Caco-2 (cell line): Measurements from ENCODE around the gene DDX27. TPM values are rescaled to one million over a fixed set of nuclear protein-coding genes. Genes with fewer than 3 reads are reported as not detected.

Source experiments
- BruUV-seq: library from RNA; stranded (reverse); fragments of 400-500 nt; replicated peaks from 2 replicates; lab custom pipeline; 2021; lab: Mats Ljungman, UMichigan
- CTCF ChIA-PET: fragments of 300-600 bp; sonication (Branson Sonifier 250); formaldehyde crosslinking; loops from one replicate; lab custom pipeline; 2022; ENCODE audit warnings: antibody characterized with exemption; lab: Charles Lee
- POLR2A ChIA-PET: fragments of 300-600 bp; sonication (Branson Sonifier 250); formaldehyde crosslinking; loops from one replicate; lab custom pipeline; 2022; ENCODE audit warnings: antibody characterized with exemption; lab: Charles Lee
- DNase-seq, 2 experiments: peaks; one replicate each; pipeline versions ENCODE4 v3.0.0 to v3.0.0-alpha.2; 2020 to 2022
- H3K27me3 ChIP-seq: replicated peaks from 2 replicates; pipeline ENCODE4 v1.6.0; 2011; ENCODE audit warnings: low read length; ENCODE audit not compliant: control insufficient read depth, insufficient read depth
- H3K36me3 ChIP-seq: 2 replicates; pipeline ENCODE4 v1.5.1; 2011; ENCODE audit warnings: low read length; ENCODE audit not compliant: control insufficient read depth, insufficient read depth
- H3K4me1 ChIP-seq: fragments of 250-450 bp; sonication (Bioruptor Pico); 2 replicates; pipeline ENCODE4 v1.5.1; 2020; ENCODE audit warnings: mild to moderate bottlenecking
- H3K4me3 ChIP-seq: 2 replicates; pipeline ENCODE4 v1.5.1; 2011; ENCODE audit warnings: low read depth, mild to moderate bottlenecking, control low read depth, low read length
- H3K9me3 ChIP-seq: fragments of 250-450 bp; sonication (Bioruptor Pico); 2 replicates; pipeline ENCODE4 v1.5.1; 2020; ENCODE audit warnings: mild to moderate bottlenecking, moderate library complexity
- H3K27ac Mint-ChIP-seq: one replicate; pipeline ENCODE4 v1.8.0; 2022; ENCODE audit warnings: mixed read lengths; ENCODE audit not compliant: unreplicated experiment
- H3K27me3 Mint-ChIP-seq: one replicate; pipeline ENCODE4 v1.8.0; 2022; ENCODE audit warnings: mixed read lengths; ENCODE audit not compliant: insufficient read depth, unreplicated experiment
- H3K36me3 Mint-ChIP-seq: one replicate; pipeline ENCODE4 v1.8.0; 2022; ENCODE audit warnings: mild to moderate bottlenecking, mixed read lengths; ENCODE audit not compliant: insufficient read depth, unreplicated experiment
- H3K4me1 Mint-ChIP-seq: one replicate; pipeline ENCODE4 v1.8.0; 2022; ENCODE audit warnings: low read depth, mixed read lengths; ENCODE audit not compliant: unreplicated experiment
- H3K4me3 Mint-ChIP-seq: one replicate; pipeline ENCODE4 v1.8.0; 2022; ENCODE audit warnings: mild to moderate bottlenecking, moderate library complexity, mixed read lengths; ENCODE audit not compliant: unreplicated experiment
- H3K9me3 Mint-ChIP-seq: one replicate; pipeline ENCODE4 v1.8.0; 2022; ENCODE audit warnings: mixed read lengths; ENCODE audit not compliant: unreplicated experiment
- intact Hi-C: fragments of 100-400 bp; cut with micrococcal nuclease; formaldehyde crosslinking; loops from one replicate; pipeline ENCODE4 v1.10.0; 2022; ENCODE audit not compliant: unreplicated experiment
- total RNA-seq: library from RNA; stranded (reverse); gene quantifications from 2 replicates; pipeline ENCODE4 v1.2.3, GENCODE V29; 2022
- TF ChIP-seq, protein P1 (sequence below), 2 experiments: fragments of 200-600 bp in 1 of 2; IDR thresholded peaks; 1 replicate in 1 of 2; 2 replicates in 1 of 2; pipeline versions ENCODE4 v1.5.1 to v1.8.0; 2011 to 2022; ENCODE audit warnings: antibody characterized with exemption in 1 of 2, control low read depth in 1 of 2, inconsistent platforms in 1 of 2, low read depth in 1 of 2, low read length in 1 of 2, mild to moderate bottlenecking in 1 of 2, moderate library complexity in 1 of 2; ENCODE audit not compliant: insufficient read depth in 1 of 2, severe bottlenecking in 1 of 2, unreplicated experiment in 1 of 2

The DDX27 gene
- total RNA-seq, 1 experiment from 2014 or later, result 148 TPM

GRCh38 chr20:49275636-49276035, 56.4 kb downstream of the DDX27 start:
- H3K9me3 ChIP-seq, result peaks cover 12% of the 10 kb centered on the region
- ChIA-PET CTCF (interaction anchor here (1.0 to 1.7 kb wide), 2 partner anchors 45 kb away, joined by 4 to 7 read pairs; no protein-coding TSS in a partner anchor), POLR2A (interaction anchor here (1.8 kb wide), 1 partner anchor 12 kb away, joined by 11 read pairs; no protein-coding TSS in a partner anchor)
- H3K9me3 Mint-ChIP-seq, result peaks cover 10% of the 10 kb centered on the region
- intact Hi-C loops, result no loop called here
- H3K36me3 ChIP-seq, result peaks cover 25% of the 10 kb centered on the region
- BruUV-seq, result no TSS peak
- DNase-seq, result no peak
- H3K36me3 Mint-ChIP-seq, result peaks cover 94% of the 10 kb centered on the region
- H3K4me1 ChIP-seq, result peaks cover 18% of the 10 kb centered on the region
- H3K27me3 Mint-ChIP-seq, result peaks cover 4% of the 10 kb centered on the region
- no peak overlapping the region for H3K4me3 Mint-ChIP-seq
- no peak overlapping the region for H3K4me3 ChIP-seq
- peaks cover 30% of the 10 kb centered on the region for H3K4me1 Mint-ChIP-seq
- H3K27ac Mint-ChIP-seq, result no peak overlapping the region
- no peaks in the 10 kb centered on the region for H3K27me3 ChIP-seq
- TF ChIP-seq, protein P1, sequence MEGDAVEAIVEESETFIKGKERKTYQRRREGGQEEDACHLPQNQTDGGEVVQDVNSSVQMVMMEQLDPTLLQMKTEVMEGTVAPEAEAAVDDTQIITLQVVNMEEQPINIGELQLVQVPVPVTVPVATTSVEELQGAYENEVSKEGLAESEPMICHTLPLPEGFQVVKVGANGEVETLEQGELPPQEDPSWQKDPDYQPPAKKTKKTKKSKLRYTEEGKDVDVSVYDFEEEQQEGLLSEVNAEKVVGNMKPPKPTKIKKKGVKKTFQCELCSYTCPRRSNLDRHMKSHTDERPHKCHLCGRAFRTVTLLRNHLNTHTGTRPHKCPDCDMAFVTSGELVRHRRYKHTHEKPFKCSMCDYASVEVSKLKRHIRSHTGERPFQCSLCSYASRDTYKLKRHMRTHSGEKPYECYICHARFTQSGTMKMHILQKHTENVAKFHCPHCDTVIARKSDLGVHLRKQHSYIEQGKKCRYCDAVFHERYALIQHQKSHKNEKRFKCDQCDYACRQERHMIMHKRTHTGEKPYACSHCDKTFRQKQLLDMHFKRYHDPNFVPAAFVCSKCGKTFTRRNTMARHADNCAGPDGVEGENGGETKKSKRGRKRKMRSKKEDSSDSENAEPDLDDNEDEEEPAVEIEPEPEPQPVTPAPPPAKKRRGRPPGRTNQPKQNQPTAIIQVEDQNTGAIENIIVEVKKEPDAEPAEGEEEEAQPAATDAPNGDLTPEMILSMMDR (IDR thresholded peaks at IDR 0.05; ENCODE audit: insufficient read depth in 1 of 2, low read depth in 1 of 2, low read length in 1 of 2, severe bottlenecking in 1 of 2, unreplicated experiment in 1 of 2), result no peak

DNA sequence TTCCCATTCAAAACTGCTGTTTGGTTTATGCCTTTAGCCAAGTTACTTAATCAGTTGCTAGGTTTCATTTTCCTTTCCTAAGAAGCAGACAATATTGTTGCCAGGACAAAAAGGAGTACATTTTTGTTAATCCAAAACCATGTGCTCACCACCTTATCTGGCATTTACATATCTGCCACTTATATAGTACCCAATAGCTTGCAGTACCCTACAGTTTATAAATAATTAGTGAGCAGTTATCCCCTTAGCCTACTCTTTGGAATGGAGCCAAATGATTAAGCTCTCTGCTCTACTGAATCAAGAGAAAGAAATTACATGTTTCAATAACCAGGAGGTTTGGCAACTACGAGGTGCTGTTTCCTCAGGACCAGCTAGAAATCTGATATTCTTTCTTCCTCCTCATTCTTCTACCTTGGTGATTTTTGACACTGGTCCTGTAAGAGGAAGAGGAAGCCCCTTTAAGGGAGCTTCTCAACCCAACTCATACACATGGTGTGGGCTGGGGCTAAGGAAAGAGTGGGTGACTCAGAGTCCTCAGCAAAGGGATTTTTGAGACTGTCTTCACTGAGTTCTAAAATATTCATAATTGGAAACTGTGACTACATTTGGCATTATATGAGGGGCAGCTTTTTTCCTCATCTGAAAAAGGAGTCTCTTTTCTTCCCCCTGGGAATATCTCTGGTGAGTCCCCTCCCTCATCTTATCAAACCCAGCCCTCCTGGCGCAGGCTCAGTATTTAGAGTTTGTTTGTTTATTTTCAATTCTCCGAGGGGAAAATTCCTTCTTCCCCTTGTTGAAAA, 57.1 kb downstream of the DDX27 start:
- Mint-ChIP-seq H3K27ac (peak overlapping the region; percentile 97), H3K9me3 (peaks cover 17% of the 10 kb centered on the region), H3K36me3 (peaks cover 94% of the 10 kb centered on the region), H3K27me3 (peaks cover 7% of the 10 kb centered on the region), H3K4me3 (peak overlapping the region; percentile 81), H3K4me1 (peaks cover 37% of the 10 kb centered on the region)
- peaks cover 19% of the 10 kb centered on the region for H3K9me3 ChIP-seq
- CTCF ChIA-PET, result interaction anchor here (0.6 to 1.7 kb wide), 5 partner anchors 12 to 144 kb away, joined by 3 to 9 read pairs (median 4); no protein-coding TSS in a partner anchor
- DNase-seq, result peak in 1 of 2 experiments; percentile 16
- TF ChIP-seq, protein P1 (IDR thresholded peaks at IDR 0.05; ENCODE audit: insufficient read depth in 1 of 2, low read depth in 1 of 2, low read length in 1 of 2, severe bottlenecking in 1 of 2, unreplicated experiment in 1 of 2), result no peak
- peaks cover 25% of the 10 kb centered on the region for H3K4me1 ChIP-seq
- peaks cover 32% of the 10 kb centered on the region for H3K36me3 ChIP-seq
- no peaks in the 10 kb centered on the region for H3K27me3 ChIP-seq
- BruUV-seq, result TSS peak; percentile 43
- POLR2A ChIA-PET, result interaction anchor here (0.5 to 1.8 kb wide), 3 partner anchors 11 to 208 kb away, joined by 5 to 11 read pairs (median 5); no protein-coding TSS in a partner anchor
- intact Hi-C loops, result no loop called here
- peak overlapping the region; percentile 76 for H3K4me3 ChIP-seq
